Measurements from ENCODE around the gene KPNA4.

Gene KPNA4

GRCh38 chr3:160450846-160451245, 114.5 kb downstream of the KPNA4 start:
- peak; percentile 50 for DNase-seq (ENCODE audit: low read depth)

- DNase-seq (ENCODE audit: low read depth) = peak; percentile 88
Measured at GRCh38 chr3:160449636-160450598, 115.5 kb downstream of the KPNA4 start, which contains the start of gene TRIM59. Gene TRIM59 (minus strand): TSS chr3:160449786. CDS start chr3:160439183, 10,603 bp downstream.

GRCh38 chr3:160448845-160449635, 116.3 kb downstream of the KPNA4 start:
- no peak for DNase-seq (ENCODE audit: low read depth)

- DNase-seq (ENCODE audit: low read depth) = peak; percentile 17
Measured at GRCh38 chr3:160447544-160447943, 117.8 kb downstream of the KPNA4 start.

GRCh38 chr3:160446522-160447056, 118.8 kb downstream of the KPNA4 start:
- DNase-seq (ENCODE audit: low read depth) = no peak

- no peak for DNase-seq (ENCODE audit: low read depth)
Measured at GRCh38 chr3:160445854-160446253, 119.5 kb downstream of the KPNA4 start.

All from stromal cell of bone marrow (primary cell).